GM12878 (cell line): Measurements from ENCODE around the gene PRSS1. TPM values are rescaled to one million over a fixed set of nuclear protein-coding genes. Genes with fewer than 3 reads are reported as not detected.
"Not testable (repeated sequence)": the region's sequence is repeated elsewhere in the genome, so short reads cannot be mapped to it uniquely, and the experiment has no call there.

Source experiments
- ATAC-seq: fragments of 200-7000 bp; cut with Tn5 transposase; 3 replicates; pipeline ENCODE4 v1.9.1; 2020; ENCODE audit warnings: mild to moderate bottlenecking, moderate library complexity
- BruUV-seq: library from RNA; stranded (reverse); fragments of 400-500 nt; replicated peaks from 2 replicates; lab custom pipeline; 2021; lab: Mats Ljungman, UMichigan
- CTCF ChIA-PET: fragments of 300-600 bp; sonication (Branson Sonifier 250); formaldehyde crosslinking; extraction: SDS; loops from one replicate; lab custom pipeline; 2021; ENCODE audit warnings: inconsistent platforms; lab: Yijun Ruan, JAX
- POLR2A ChIA-PET: fragments of 350-600 bp; formaldehyde crosslinking; extraction: SDS; loops from one replicate; lab custom pipeline; 2021; ENCODE audit warnings: inconsistent platforms; lab: Charles Lee
- RAD21 ChIA-PET: fragments of 300-600 bp; sonication (Branson Sonifier 250); formaldehyde crosslinking; loops from one replicate; lab custom pipeline; 2023; ENCODE audit warnings: antibody characterized with exemption; ENCODE audit not compliant: unreplicated experiment; lab: Charles Lee
- SMC1A ChIA-PET: fragments of 300-600 bp; sonication (Branson Sonifier 250); formaldehyde crosslinking; loops from one replicate; lab custom pipeline; 2023; ENCODE audit not compliant: unreplicated experiment, uncharacterized antibody; lab: Charles Lee
- DNase-seq: peaks from one replicate; pipeline ENCODE4 v3.0.0-alpha.2; 2011; ENCODE audit warnings: low read depth, low spot score
- FAIRE-seq: peaks from 3 replicates; lab custom pipeline; 2011; peaks lifted over from hg19 to GRCh38; lab: Jason Lieb, UNC
- H2AFZ ChIP-seq: 2 replicates; pipeline ENCODE4 v1.6.0; 2011; ENCODE audit warnings: low read depth, low read length, control low read depth; ENCODE audit not compliant: control insufficient read depth
- H3K27ac ChIP-seq: 2 replicates; pipeline ENCODE4 v1.5.1; 2011; ENCODE audit warnings: control low read depth; ENCODE audit not compliant: control insufficient read depth, insufficient read depth
- H3K27me3 ChIP-seq, 2 experiments: replicated peaks in 1 of 2; 2 replicates each; pipeline versions ENCODE4 v1.6.0 to v1.6.1; 2011; ENCODE audit warnings: low read length in 1 of 2; ENCODE audit not compliant: control insufficient read depth in 2 of 2, insufficient read depth in 2 of 2
- H3K36me3 ChIP-seq, 2 experiments: 2 replicates each; pipeline ENCODE4 v1.5.1; 2011; ENCODE audit warnings: low read length in 1 of 2; ENCODE audit not compliant: control insufficient read depth in 2 of 2, insufficient read depth in 2 of 2
- H3K4me1 ChIP-seq: 2 replicates; pipeline ENCODE4 v1.6.1; 2011; ENCODE audit warnings: mild to moderate bottlenecking, low read length, moderate library complexity, mixed read lengths; ENCODE audit not compliant: control insufficient read depth, insufficient read depth
- H3K4me2 ChIP-seq: 2 replicates; pipeline ENCODE4 v1.6.0; 2011; ENCODE audit warnings: control low read depth; ENCODE audit not compliant: control insufficient read depth, insufficient read depth
- H3K4me3 ChIP-seq: fragments of 200-600 bp; sonication (generic); 2 replicates; pipeline ENCODE4 v1.5.1; 2016
- H3K79me2 ChIP-seq: 2 replicates; pipeline ENCODE4 v1.6.0; 2011; ENCODE audit warnings: low read length; ENCODE audit not compliant: control insufficient read depth, insufficient read depth
- H3K9ac ChIP-seq: 2 replicates; pipeline ENCODE4 v1.8.0; 2011; ENCODE audit warnings: low read length, control low read depth, mixed read lengths; ENCODE audit not compliant: control insufficient read depth, insufficient read depth
- H3K9me3 ChIP-seq: replicated peaks from 3 replicates; pipeline ENCODE4 v1.5.1; 2011; ENCODE audit warnings: mild to moderate bottlenecking, low read length; ENCODE audit not compliant: control insufficient read depth, insufficient read depth
- H4K20me1 ChIP-seq: 2 replicates; pipeline ENCODE4 v1.6.0; 2011; ENCODE audit not compliant: control insufficient read depth, insufficient read depth
- BCL11A ChIP-seq: IDR thresholded peaks from 2 replicates; pipeline ENCODE4 v1.6.1; 2011; ENCODE audit warnings: low read depth, low read length
- FOXM1 ChIP-seq: IDR thresholded peaks from 2 replicates; pipeline ENCODE4 v1.6.1; 2012; ENCODE audit warnings: low read depth, mild to moderate bottlenecking, inconsistent platforms, low read length, moderate library complexity
- PAX8 ChIP-seq: fragments of 450-650 bp; IDR thresholded peaks from 2 replicates; pipeline ENCODE4 v1.6.1; 2017; ENCODE audit warnings: mild to moderate bottlenecking, moderate library complexity
- WGBS: methylation state at CpG from one replicate; pipeline ENCODE4 v1.1.6; 2016; ENCODE audit warnings: low lambda C conversion rate; ENCODE audit not compliant: insufficient replicate concordance, insufficient coverage; ENCODE audit errors: missing lambda C conversion rate; 5-methylcytosine and 5-hydroxymethylcytosine counted together
- in situ Hi-C: fragments of 300-500 bp; cut with MboI; formaldehyde crosslinking; loops from 9 replicates; pipeline ENCODE4 v1.14.3; 2018; ENCODE audit warnings: mixed read lengths
- intact Hi-C: fragments of 100-400 bp; cut with micrococcal nuclease; formaldehyde crosslinking; loops from one replicate; pipeline ENCODE4 v1.14.2; 2022; ENCODE audit not compliant: unreplicated experiment
- polyA plus RNA-seq, 11 experiments: library from polyadenylated mRNA; depleted of rRNA in 4 of 11; unstranded in 6 of 11; stranded (reverse) in 5 of 11; fragments of >200 nt; fragmentation: Nextera tagmentation in 4 of 11; fragmentation: Illumina TruSeq in 1 of 11; extraction: Ambion mirVana in 4 of 11; extraction: Trizol in 1 of 11; gene quantifications; 1 replicate in 1 of 11; 2 replicates in 10 of 11; pipeline versions ENCODE4 v1.2.1 to v1.2.3, GENCODE V29; 2011 to 2016; ENCODE audit warnings: inconsistent platforms in 2 of 11, missing spikeins in 2 of 11, low read depth in 1 of 11
- total RNA-seq, 4 experiments: library from RNA; depleted of rRNA in 3 of 4; stranded (reverse); fragments of >200 nt in 3 of 4; fragmentation: Illumina TruSeq in 1 of 4; extraction: Trizol in 1 of 4; gene quantifications; 2 replicates each; pipeline versions ENCODE4 v1.2.1 to v1.2.3, GENCODE V29; 2013 to 2021
- TF ChIP-seq, protein P1 (sequence below): fragments of 450-650 bp; IDR thresholded peaks from 2 replicates; pipeline ENCODE4 v1.6.1; 2017; ENCODE audit warnings: borderline replicate concordance

The PRSS1 gene
- total and polyA plus RNA-seq, 10 of the 15 experiments (the other 5 are each of a cell fraction or from before 2014, with no cell fraction given) = 11.9 TPM; not detected in 9

GRCh38 chr7:142703655-142704305 lies 45.5 kb upstream of the PRSS1 start:
- no peaks in the 10 kb centered on the region for H3K79me2 ChIP-seq
- no peaks in the 10 kb centered on the region for H3K4me1 ChIP-seq
- ChIA-PET CTCF (interaction anchor here (0.8 to 2.7 kb wide), 4 partner anchors 11 to 107 kb away, joined by 3 to 15 read pairs (median 4); no protein-coding TSS in a partner anchor), RAD21 (no interaction called here), SMC1A (interaction anchor here (1.2 to 1.6 kb wide), 3 partner anchors 10 to 107 kb away, joined by 3 to 4 read pairs (median 3); no protein-coding TSS in a partner anchor), POLR2A (no interaction called here)
- TF ChIP-seq, protein P1, sequence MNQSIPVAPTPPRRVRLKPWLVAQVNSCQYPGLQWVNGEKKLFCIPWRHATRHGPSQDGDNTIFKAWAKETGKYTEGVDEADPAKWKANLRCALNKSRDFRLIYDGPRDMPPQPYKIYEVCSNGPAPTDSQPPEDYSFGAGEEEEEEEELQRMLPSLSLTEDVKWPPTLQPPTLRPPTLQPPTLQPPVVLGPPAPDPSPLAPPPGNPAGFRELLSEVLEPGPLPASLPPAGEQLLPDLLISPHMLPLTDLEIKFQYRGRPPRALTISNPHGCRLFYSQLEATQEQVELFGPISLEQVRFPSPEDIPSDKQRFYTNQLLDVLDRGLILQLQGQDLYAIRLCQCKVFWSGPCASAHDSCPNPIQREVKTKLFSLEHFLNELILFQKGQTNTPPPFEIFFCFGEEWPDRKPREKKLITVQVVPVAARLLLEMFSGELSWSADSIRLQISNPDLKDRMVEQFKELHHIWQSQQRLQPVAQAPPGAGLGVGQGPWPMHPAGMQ = no peak
- no peak for TF ChIP-seq FOXM1
- no peak for TF ChIP-seq BCL11A
- TF ChIP-seq PAX8 = no peak
- 54% methylated on average over 9 of the region's 9 CpGs for WGBS
- no peaks in the 10 kb centered on the region for H3K9me3 ChIP-seq
- H3K27ac ChIP-seq = no peak overlapping the region
- FAIRE-seq = no peak
- H2AFZ ChIP-seq = no peak overlapping the region
- in situ Hi-C loops = no loop called here
- no peak overlapping the region for H3K4me2 ChIP-seq
- intact Hi-C loops = no loop called here
- no peak for DNase-seq
- ATAC-seq = no peak
- H3K27me3 ChIP-seq = no peaks in the 10 kb centered on the region
- no peaks in the 10 kb centered on the region for H4K20me1 ChIP-seq
- no peaks in the 10 kb centered on the region for H3K36me3 ChIP-seq
- H3K9ac ChIP-seq = no peak overlapping the region
- no peak overlapping the region for H3K4me3 ChIP-seq
- no TSS peak for BruUV-seq

DNA sequence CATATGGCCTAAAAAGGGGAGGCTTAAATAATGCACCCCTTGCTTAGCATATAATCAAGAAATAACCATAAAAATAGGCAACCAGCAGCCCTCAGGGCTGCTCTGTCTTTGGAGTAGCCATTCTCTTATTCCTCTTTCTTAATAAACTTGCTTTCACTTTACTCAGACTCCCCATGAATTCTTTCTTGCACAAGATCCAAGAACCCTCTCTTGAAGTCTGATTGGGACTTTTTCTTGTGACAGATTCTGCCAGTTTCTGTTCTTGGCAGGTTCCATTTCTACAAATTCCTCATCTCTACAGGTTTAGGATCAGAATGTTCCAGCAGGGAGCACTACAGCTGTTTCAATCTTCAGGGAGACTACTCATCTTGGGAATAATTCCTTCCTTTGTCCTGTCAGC lies 40.5 kb upstream of the PRSS1 start:
- RAD21 ChIA-PET = interaction anchor here (1.5 to 2.7 kb wide), 2 partner anchors 63 to 74 kb away, joined by 4 to 11 read pairs; partner anchors contain the start of gene PRSS2
- H3K4me1 ChIP-seq, DNase-seq, H3K27ac ChIP-seq, H2AFZ ChIP-seq, H3K36me3 ChIP-seq, BruUV-seq, H4K20me1 ChIP-seq, H3K9me3 ChIP-seq, FAIRE-seq, H3K4me2 ChIP-seq, H3K27me3 ChIP-seq, H3K4me3 ChIP-seq, in situ Hi-C loops, H3K79me2 ChIP-seq, H3K9ac ChIP-seq, intact Hi-C loops: not testable (repeated sequence)
- peak; percentile 38; the same call in 1 of the 3 replicates for ATAC-seq
- CTCF ChIA-PET = interaction anchor here (1.2 to 11.2 kb wide), 4 partner anchors 73 to 174 kb away, joined by 3 to 286 read pairs (median 140); no protein-coding TSS in a partner anchor
- SMC1A ChIA-PET = interaction anchor here (1.1 to 15.1 kb wide), 4 partner anchors 20 to 103 kb away, joined by 3 to 235 read pairs (median 4); no protein-coding TSS in a partner anchor
- POLR2A ChIA-PET = interaction anchor here (0.6 to 1.6 kb wide), 2 partner anchors 75 to 105 kb away, joined by 3 to 4 read pairs; no protein-coding TSS in a partner anchor
